Measurements from ENCODE around the gene PCLO. TPM values are rescaled to one million over a fixed set of nuclear protein-coding genes. Genes with fewer than 3 reads are reported as not detected.

Gene PCLO
- total RNA-seq, 1 donor from 2014 or later, result 10.8 TPM

DNA sequence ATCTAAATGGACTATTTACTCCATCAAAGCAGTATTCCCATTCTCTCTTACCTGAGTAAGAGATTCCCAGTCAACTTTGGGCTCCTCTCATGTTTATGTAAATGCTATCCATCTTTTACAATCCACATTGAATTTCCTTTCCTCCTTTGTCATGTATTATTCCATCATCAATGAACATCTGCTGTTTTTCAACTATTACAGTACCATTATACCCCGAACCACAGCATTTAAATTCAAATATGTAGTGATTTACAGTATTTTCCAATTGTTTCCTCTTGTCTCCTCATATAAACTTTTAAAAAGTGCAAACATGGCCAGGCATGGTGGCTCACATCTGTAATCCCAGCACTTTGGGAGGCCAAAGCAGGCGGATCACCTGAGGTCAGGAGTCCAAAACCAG, 20.3 kb downstream of the PCLO start:
- DNase-seq (ENCODE audit: extremely low spot score in 2 of 2), result no peak
- intact Hi-C loops (cut with DNase I), result no loop called here
- Histone ChIP-seq H3K27ac (no peak overlapping the region), H3K4me1 (no peaks in the 10 kb centered on the region), H3K4me3 (no peak overlapping the region), H3K36me3 (no peaks in the 10 kb centered on the region), H3K27me3 (no peaks in the 10 kb centered on the region), H3K9me3 (no peaks in the 10 kb centered on the region)
- TF ChIP-seq POLR2AphosphoS5 (IDR thresholded peaks at IDR 0.05; ENCODE audit: insufficient read depth in 1 of 2, low read depth in 1 of 2), result no peak
- TF ChIP-seq, protein P1, sequence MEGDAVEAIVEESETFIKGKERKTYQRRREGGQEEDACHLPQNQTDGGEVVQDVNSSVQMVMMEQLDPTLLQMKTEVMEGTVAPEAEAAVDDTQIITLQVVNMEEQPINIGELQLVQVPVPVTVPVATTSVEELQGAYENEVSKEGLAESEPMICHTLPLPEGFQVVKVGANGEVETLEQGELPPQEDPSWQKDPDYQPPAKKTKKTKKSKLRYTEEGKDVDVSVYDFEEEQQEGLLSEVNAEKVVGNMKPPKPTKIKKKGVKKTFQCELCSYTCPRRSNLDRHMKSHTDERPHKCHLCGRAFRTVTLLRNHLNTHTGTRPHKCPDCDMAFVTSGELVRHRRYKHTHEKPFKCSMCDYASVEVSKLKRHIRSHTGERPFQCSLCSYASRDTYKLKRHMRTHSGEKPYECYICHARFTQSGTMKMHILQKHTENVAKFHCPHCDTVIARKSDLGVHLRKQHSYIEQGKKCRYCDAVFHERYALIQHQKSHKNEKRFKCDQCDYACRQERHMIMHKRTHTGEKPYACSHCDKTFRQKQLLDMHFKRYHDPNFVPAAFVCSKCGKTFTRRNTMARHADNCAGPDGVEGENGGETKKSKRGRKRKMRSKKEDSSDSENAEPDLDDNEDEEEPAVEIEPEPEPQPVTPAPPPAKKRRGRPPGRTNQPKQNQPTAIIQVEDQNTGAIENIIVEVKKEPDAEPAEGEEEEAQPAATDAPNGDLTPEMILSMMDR (IDR thresholded peaks at IDR 0.05), result no peak
- no peak for TF ChIP-seq POLR2A (IDR thresholded peaks at IDR 0.05)

DNA sequence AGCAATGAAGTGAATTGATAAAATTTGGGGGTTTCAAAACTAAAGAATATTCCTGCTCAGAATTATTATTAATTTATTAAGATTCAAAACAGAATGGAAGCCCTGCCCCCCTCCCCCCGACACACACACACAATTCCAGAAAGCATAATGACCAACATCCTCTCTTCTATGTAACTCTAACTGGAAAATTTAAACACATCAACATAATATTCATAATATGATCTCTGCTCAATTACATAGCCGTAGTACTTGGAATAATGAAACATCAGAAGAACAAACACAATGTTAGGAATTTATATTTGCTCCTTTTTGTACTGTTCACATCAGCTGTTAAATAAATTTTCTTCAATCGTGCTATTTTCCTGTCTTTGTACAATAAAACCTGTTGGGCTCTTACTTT, 20.8 kb downstream of the PCLO start:
- TF ChIP-seq, protein P1 (IDR thresholded peaks at IDR 0.05), result no peak
- TF ChIP-seq POLR2AphosphoS5 (IDR thresholded peaks at IDR 0.05; ENCODE audit: insufficient read depth in 1 of 2, low read depth in 1 of 2) (no peak), POLR2A (IDR thresholded peaks at IDR 0.05) (no peak)
- H3K36me3 ChIP-seq, result no peaks in the 10 kb centered on the region
- intact Hi-C loops (cut with DNase I), result no loop called here

DNA sequence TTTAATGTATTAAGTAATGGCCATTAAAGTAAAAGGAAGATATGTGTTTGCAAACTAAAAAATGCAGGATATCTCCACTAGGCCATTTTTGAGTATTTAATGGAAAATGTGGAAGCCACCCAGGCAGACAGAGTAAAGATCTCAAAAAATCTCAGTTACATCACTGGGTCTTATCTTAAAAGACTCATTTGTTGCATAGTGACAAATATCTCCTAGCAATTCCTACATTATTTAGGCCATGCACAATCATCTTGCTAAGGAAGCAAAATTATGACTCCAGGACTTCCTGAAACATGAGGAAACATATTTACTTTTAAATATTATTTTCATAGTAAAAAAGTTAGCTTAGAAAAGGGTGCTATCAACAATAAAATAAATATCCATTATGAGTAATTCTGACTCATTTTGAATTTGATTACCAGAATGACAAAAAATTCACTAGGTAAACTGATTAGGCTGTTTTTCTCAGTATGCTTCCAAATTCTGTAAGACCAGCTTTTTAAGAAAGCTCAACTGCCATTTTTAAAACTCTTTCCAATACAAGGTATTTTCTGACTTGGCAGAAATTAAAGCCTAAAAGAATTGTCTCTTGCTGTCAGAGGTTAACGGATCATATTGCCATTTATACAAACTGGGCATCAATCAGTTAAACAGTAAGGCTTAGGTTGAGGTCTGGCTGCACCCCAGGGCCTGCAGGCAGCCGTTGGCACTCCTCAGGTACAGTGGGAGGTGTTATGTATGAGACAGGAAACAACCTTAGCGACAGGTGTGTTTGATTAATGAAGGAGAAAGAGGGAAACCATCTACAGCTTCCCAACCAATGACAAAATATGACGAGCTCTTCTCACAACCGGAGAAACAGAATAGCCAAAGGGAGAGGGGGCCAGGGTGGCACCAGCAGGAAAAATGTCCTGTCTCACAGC, 31.8 kb downstream of the PCLO start:
- no peak for DNase-seq (ENCODE audit: extremely low spot score in 2 of 2)
- Histone ChIP-seq H3K36me3 (no peaks in the 10 kb centered on the region), H3K27ac (no peak overlapping the region), H3K9me3 (no peaks in the 10 kb centered on the region), H3K27me3 (no peaks in the 10 kb centered on the region), H3K4me3 (no peak overlapping the region), H3K4me1 (no peaks in the 10 kb centered on the region)
- TF ChIP-seq POLR2A (IDR thresholded peaks at IDR 0.05) (no peak), POLR2AphosphoS5 (IDR thresholded peaks at IDR 0.05; ENCODE audit: insufficient read depth in 1 of 2, low read depth in 1 of 2) (no peak)
- TF ChIP-seq, protein P1 (IDR thresholded peaks at IDR 0.05), result no peak
- intact Hi-C loops (cut with DNase I), result no loop called here

More for the DNA sequence above, 20.8 kb downstream of the PCLO start:
- no peaks in the 10 kb centered on the region for H3K9me3 ChIP-seq
- H3K4me1 ChIP-seq, result no peaks in the 10 kb centered on the region
- no peak overlapping the region for H3K4me3 ChIP-seq
- H3K27me3 ChIP-seq, result no peaks in the 10 kb centered on the region
- DNase-seq (ENCODE audit: extremely low spot score in 2 of 2), result no peak
- H3K27ac ChIP-seq, result no peak overlapping the region

DNA sequence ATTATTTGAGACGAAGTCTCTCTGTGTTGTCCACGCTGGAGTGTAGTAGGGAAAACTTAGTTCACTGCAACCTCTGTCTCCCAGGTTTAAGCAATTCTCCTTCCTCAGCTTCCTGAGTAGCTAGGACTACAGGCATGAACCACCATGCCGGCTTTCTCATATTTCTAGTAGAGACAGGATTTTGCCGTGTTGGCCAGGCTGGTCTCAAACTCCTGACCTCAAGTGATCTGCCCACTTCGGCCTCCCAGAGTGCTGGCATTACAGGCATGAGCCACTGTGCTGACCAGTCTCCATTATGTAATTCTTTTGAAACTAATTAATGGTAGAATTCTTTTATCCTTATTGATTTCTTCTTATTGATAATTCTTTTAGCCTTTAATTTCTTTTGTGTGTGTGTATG, 32.5 kb downstream of the PCLO start:
- intact Hi-C loops (cut with DNase I), result no loop called here
- H3K4me1 ChIP-seq, result no peaks in the 10 kb centered on the region
- no peaks in the 10 kb centered on the region for H3K27me3 ChIP-seq
- no peak for DNase-seq (ENCODE audit: extremely low spot score in 2 of 2)
- TF ChIP-seq POLR2AphosphoS5 (IDR thresholded peaks at IDR 0.05; ENCODE audit: insufficient read depth in 1 of 2, low read depth in 1 of 2), result no peak
- TF ChIP-seq, protein P1 (IDR thresholded peaks at IDR 0.05), result no peak
- no peak for TF ChIP-seq POLR2A (IDR thresholded peaks at IDR 0.05)
- no peaks in the 10 kb centered on the region for H3K36me3 ChIP-seq
- H3K4me3 ChIP-seq, result no peak overlapping the region
- no peaks in the 10 kb centered on the region for H3K9me3 ChIP-seq
- H3K27ac ChIP-seq, result no peak overlapping the region

DNA sequence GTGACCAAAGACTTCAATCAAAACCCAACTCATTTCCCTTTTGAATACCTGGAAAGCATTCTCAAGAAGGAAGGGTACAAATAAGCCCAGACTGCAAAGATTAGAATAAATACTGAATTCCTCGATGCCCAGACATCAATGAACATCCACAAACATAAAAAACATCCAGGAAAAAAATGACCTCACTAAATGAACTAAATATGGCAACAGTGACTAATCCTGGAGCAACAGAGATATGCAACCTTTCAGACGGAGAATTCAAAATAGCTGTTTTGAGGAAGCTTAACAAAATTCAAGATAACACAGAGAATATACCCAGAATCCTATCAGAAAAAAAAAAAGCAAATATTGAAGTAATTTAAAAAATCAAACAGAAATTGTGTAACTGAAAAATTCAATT, 43.2 kb downstream of the PCLO start:
- Histone ChIP-seq H3K9me3 (peaks cover 7% of the 10 kb centered on the region), H3K27me3 (no peaks in the 10 kb centered on the region), H3K27ac (no peak overlapping the region), H3K4me1 (no peaks in the 10 kb centered on the region), H3K36me3 (no peaks in the 10 kb centered on the region), H3K4me3 (no peak overlapping the region)
- TF ChIP-seq POLR2A (IDR thresholded peaks at IDR 0.05) (no peak), POLR2AphosphoS5 (IDR thresholded peaks at IDR 0.05; ENCODE audit: insufficient read depth in 1 of 2, low read depth in 1 of 2) (no peak)
- TF ChIP-seq, protein P1 (IDR thresholded peaks at IDR 0.05), result no peak
- intact Hi-C loops (cut with DNase I), result no loop called here
- DNase-seq (ENCODE audit: extremely low spot score in 2 of 2), result no peak

Data from vagina (tissue), 2 donors.